Activated CD8-positive, alpha-beta T cell treated with anti-CD3 and anti-CD28 coated beads for 36 hours (primary cell): ENCODE results near the gene HNF1B. TPM values are rescaled to one million over a fixed set of nuclear protein-coding genes. Genes with fewer than 3 reads are reported as not detected.

Experiments
- ATAC-seq: fragments of 200-7000 bp; cut with Tn5 transposase; one replicate; pipeline ENCODE4 v1.10.0; 2021; ENCODE audit warnings: mild to moderate bottlenecking, moderate library complexity
- CTCF ChIA-PET: fragments of 350-600 bp; sonication (Branson Sonifier 250); formaldehyde crosslinking; loops from one replicate; lab custom pipeline; 2021; ENCODE audit warnings: antibody characterized with exemption; lab: Charles Lee
- POLR2A ChIA-PET: fragments of 350-600 bp; sonication (Branson Sonifier 250); formaldehyde crosslinking; loops from one replicate; lab custom pipeline; 2021; ENCODE audit warnings: antibody characterized with exemption; lab: Charles Lee
- DNase-seq: peaks from one replicate; pipeline ENCODE4 v3.0.0-alpha.2; 2020
- H3K27ac Mint-ChIP-seq: one replicate; pipeline ENCODE4 v1.8.0; 2021; ENCODE audit warnings: mild to moderate bottlenecking, mixed read lengths
- H3K27me3 Mint-ChIP-seq: one replicate; pipeline ENCODE4 v1.8.0; 2021; ENCODE audit warnings: mixed read lengths
- H3K36me3 Mint-ChIP-seq: one replicate; pipeline ENCODE4 v1.8.0; 2021; ENCODE audit warnings: low read depth, mixed read lengths
- H3K4me1 Mint-ChIP-seq: one replicate; pipeline ENCODE4 v1.8.0; 2021; ENCODE audit warnings: low read depth, mixed read lengths
- H3K4me3 Mint-ChIP-seq: one replicate; pipeline ENCODE4 v1.8.0; 2021; ENCODE audit warnings: mild to moderate bottlenecking, moderate library complexity, mixed read lengths
- H3K9me3 Mint-ChIP-seq: one replicate; pipeline ENCODE4 v1.8.0; 2021; ENCODE audit warnings: mixed read lengths
- intact Hi-C: fragments of 100-400 bp; cut with micrococcal nuclease; formaldehyde crosslinking; loops from one replicate; pipeline ENCODE4 v1.10.0; 2022
- total RNA-seq, 2 experiments: library from RNA; stranded (reverse); gene quantifications; one replicate each; pipeline ENCODE4 v1.2.3, GENCODE V29; 2021
- TF ChIP-seq, protein P1 (sequence below): fragments of 200-600 bp; IDR thresholded peaks from one replicate; pipeline ENCODE4 v1.8.0; 2022; ENCODE audit warnings: antibody characterized with exemption, mild to moderate bottlenecking

HNF1B gene
- total RNA-seq, 2 experiments from 2014 or later, result 0.59 to 0.60 TPM

DNA sequence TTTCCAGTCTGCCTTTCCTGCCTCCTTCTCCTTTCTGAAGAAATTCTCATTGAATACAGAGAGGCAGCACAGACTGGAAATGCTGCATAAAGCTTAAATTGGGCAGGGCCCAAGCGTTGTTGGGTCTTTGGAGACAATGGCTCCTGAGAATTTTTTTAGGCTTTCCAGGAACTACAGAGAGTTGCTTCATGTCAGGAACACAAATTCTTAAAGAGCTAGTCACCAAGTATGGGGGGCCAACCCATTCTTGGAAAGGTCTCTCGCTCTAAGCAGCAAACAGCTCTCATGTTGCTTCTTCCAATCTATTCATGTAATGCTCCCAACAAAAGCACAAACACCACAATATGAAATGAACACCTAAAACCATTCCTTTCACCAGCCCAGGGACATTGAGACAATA lies 6.9 kb downstream of the HNF1B start:
- Mint-ChIP-seq H3K27ac (no peak overlapping the region), H3K36me3 (no peaks in the 10 kb centered on the region), H3K9me3 (no peaks in the 10 kb centered on the region), H3K4me3 (no peak overlapping the region), H3K4me1 (peaks cover 4% of the 10 kb centered on the region), H3K27me3 (peaks cover 45% of the 10 kb centered on the region)
- DNase-seq, result no peak
- no peak for ATAC-seq
- CTCF ChIA-PET, result interaction anchor here (1.4 to 1.6 kb wide), 2 partner anchors 22 to 36 kb away, joined by 3 to 4 read pairs; no protein-coding TSS in a partner anchor
- intact Hi-C loops, result no loop called here
- POLR2A ChIA-PET, result no interaction called here
- TF ChIP-seq, protein P1, sequence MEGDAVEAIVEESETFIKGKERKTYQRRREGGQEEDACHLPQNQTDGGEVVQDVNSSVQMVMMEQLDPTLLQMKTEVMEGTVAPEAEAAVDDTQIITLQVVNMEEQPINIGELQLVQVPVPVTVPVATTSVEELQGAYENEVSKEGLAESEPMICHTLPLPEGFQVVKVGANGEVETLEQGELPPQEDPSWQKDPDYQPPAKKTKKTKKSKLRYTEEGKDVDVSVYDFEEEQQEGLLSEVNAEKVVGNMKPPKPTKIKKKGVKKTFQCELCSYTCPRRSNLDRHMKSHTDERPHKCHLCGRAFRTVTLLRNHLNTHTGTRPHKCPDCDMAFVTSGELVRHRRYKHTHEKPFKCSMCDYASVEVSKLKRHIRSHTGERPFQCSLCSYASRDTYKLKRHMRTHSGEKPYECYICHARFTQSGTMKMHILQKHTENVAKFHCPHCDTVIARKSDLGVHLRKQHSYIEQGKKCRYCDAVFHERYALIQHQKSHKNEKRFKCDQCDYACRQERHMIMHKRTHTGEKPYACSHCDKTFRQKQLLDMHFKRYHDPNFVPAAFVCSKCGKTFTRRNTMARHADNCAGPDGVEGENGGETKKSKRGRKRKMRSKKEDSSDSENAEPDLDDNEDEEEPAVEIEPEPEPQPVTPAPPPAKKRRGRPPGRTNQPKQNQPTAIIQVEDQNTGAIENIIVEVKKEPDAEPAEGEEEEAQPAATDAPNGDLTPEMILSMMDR, result no peak

DNA sequence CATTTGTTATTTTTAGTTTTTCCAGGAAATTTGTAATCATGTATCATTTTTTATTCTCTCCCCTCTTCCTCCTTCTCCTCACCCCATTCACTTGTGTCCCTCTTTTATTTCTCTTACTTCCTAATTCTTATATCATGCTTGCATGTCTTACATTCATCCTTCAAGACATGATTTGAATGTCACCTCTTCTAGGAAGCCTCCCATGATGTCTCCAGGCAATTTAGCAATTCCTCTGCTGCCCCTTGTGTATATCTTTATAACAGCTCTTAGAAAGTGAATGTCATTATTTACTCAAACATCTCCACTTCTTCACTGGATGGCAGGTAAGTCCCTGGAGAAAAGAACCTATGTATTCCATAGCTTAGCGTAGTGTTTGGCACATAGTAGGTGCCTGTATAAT lies 7.8 kb downstream of the HNF1B start:
- Mint-ChIP-seq H3K36me3 (no peaks in the 10 kb centered on the region), H3K4me1 (peaks cover 4% of the 10 kb centered on the region), H3K27me3 (peaks cover 42% of the 10 kb centered on the region), H3K27ac (no peak overlapping the region), H3K4me3 (no peak overlapping the region), H3K9me3 (no peaks in the 10 kb centered on the region)
- ATAC-seq (no peak), DNase-seq (no peak)
- POLR2A ChIA-PET, result no interaction called here
- TF ChIP-seq, protein P1, result no peak
- CTCF ChIA-PET, result interaction anchor here (1.4 to 1.6 kb wide), 2 partner anchors 21 to 35 kb away, joined by 3 to 4 read pairs; no protein-coding TSS in a partner anchor
- intact Hi-C loops, result no loop called here

DNA sequence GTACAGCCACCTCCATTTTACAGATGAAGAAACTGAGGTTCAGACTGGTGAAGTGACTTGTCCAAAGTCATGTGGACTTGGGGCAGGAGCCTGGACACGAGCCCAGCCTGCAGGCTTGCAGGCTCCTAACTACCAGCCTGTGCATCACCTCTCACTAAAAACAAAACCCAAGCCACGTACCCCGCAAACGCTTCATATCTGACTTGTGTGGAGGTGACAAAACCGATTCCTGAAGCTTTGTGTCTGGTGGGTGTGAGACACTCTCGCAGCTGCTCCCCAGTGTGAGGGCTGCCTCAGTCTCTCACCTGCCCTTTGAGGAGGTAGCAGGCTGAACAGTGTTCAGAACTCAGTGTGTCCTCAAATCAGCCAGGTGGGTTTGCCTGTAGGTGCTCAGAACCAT lies 8.4 kb downstream of the HNF1B start:
- no peaks in the 10 kb centered on the region for H3K9me3 Mint-ChIP-seq
- TF ChIP-seq, protein P1, result no peak
- peaks cover 38% of the 10 kb centered on the region for H3K27me3 Mint-ChIP-seq
- ChIA-PET CTCF (no interaction called here), POLR2A (no interaction called here)
- H3K4me3 Mint-ChIP-seq, result no peak overlapping the region
- H3K27ac Mint-ChIP-seq, result no peak overlapping the region
- peaks cover 2% of the 10 kb centered on the region for H3K4me1 Mint-ChIP-seq
- H3K36me3 Mint-ChIP-seq, result no peaks in the 10 kb centered on the region
- no peak for ATAC-seq
- intact Hi-C loops, result no loop called here
- peak; percentile 13 for DNase-seq

DNA sequence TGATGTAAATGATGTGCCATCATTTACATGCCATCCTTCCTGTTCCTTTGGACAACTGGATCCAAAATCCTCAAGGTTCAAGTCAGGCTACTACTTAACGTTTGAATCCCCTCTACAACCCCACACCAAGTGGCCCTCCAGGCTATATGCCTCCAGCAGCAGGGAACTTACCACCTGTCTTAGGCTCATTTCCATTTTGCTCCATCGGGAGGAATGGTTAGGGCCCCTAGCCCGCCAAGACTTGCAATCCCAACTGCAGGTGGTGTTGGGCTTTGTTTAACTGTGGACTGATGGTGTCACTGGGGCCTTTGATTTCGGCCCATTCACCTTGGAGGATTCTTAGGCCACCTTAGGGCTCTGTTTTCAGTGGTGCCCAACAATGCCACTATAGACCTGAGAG lies 9.7 kb downstream of the HNF1B start:
- no peaks in the 10 kb centered on the region for H3K4me1 Mint-ChIP-seq

DNA sequence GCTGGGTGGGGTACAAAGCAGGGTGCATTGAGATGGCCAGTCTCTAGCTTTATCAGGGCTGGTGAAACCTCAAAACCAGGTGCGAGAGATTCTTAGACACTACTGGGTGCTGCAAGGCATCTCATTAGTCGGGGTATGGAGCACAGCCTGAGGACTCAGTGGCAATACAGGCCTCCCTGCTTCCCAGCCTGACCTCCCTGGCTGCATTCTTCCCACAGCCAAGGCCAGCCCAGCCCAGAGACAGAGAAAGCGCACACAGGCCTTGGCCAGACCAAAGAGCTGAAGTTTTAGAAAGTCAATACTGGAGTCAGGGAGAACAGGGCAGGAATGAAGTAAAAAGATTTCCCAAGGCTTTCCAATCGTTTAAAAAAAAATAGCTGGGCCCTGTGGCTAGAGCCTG lies 12.5 kb downstream of the HNF1B start:
- ATAC-seq (no peak), DNase-seq (no peak)
- ChIA-PET POLR2A (no interaction called here), CTCF (no interaction called here)
- Mint-ChIP-seq H3K9me3 (no peaks in the 10 kb centered on the region), H3K36me3 (no peaks in the 10 kb centered on the region), H3K4me1 (no peaks in the 10 kb centered on the region), H3K27me3 (peaks cover 6% of the 10 kb centered on the region), H3K4me3 (no peak overlapping the region), H3K27ac (no peak overlapping the region)
- TF ChIP-seq, protein P1, result no peak
- intact Hi-C loops, result no loop called here

More for the DNA sequence above, 9.7 kb downstream of the HNF1B start:
- no peak overlapping the region for H3K27ac Mint-ChIP-seq
- H3K4me3 Mint-ChIP-seq, result no peak overlapping the region
- TF ChIP-seq, protein P1, result no peak
- H3K36me3 Mint-ChIP-seq, result no peaks in the 10 kb centered on the region
- ATAC-seq (no peak), DNase-seq (no peak)
- intact Hi-C loops, result no loop called here
- H3K9me3 Mint-ChIP-seq, result no peaks in the 10 kb centered on the region
- H3K27me3 Mint-ChIP-seq, result peaks cover 28% of the 10 kb centered on the region
- ChIA-PET POLR2A (no interaction called here), CTCF (no interaction called here)
